Sigmoid colon (tissue), 7 donors: ENCODE measurements around the gene NGDN. TPM values are rescaled to one million over a fixed set of nuclear protein-coding genes. Genes with fewer than 3 reads are reported as not detected.

Experiments used
- DNase-seq: peaks from one replicate; pipeline ENCODE4 v3.0.0-alpha.2; 2019
- H3K27ac ChIP-seq, 4 donors: fragments of 200-600 bp; sonication (generic); one replicate each; pipeline ENCODE4 v1.5.1; 2016 to 2019; ENCODE audit warnings: mild to moderate bottlenecking in 1 of 4
- H3K27me3 ChIP-seq, 3 donors: fragments of 200-600 bp; sonication (generic); one replicate each; pipeline ENCODE4 v1.5.1; 2019; ENCODE audit warnings: mild to moderate bottlenecking in 1 of 3
- H3K36me3 ChIP-seq, 4 donors: fragments of 200-600 bp; sonication (generic); one replicate each; pipeline ENCODE4 v1.5.1; 2016 to 2019
- H3K4me1 ChIP-seq, 4 donors: fragments of 200-600 bp; sonication (generic); one replicate each; pipeline ENCODE4 v1.5.1; 2017 to 2019
- H3K4me3 ChIP-seq, 4 donors: fragments of 200-600 bp; sonication (generic); one replicate each; pipeline ENCODE4 v1.5.1; 2017 to 2019; ENCODE audit warnings: mild to moderate bottlenecking in 2 of 4, moderate library complexity in 1 of 4
- H3K9me3 ChIP-seq, 4 donors: fragments of 200-600 bp in 3 of 4; sonication (generic) in 3 of 4; one replicate each; pipeline versions ENCODE4 v1.5.1 to v1.6.1; 2013 to 2019
- EP300 ChIP-seq, 4 donors: sonication (generic); formaldehyde crosslinking; IDR thresholded peaks; one replicate each; pipeline ENCODE4 v1.6.1; 2017; ENCODE audit warnings: antibody characterized with exemption in 4 of 4
- POLR2A ChIP-seq, 2 donors: fragments of 450-650 bp; IDR thresholded peaks; one replicate each; pipeline ENCODE4 v1.6.1; 2016; ENCODE audit warnings: antibody characterized with exemption in 2 of 2, mild to moderate bottlenecking in 2 of 2, moderate library complexity in 2 of 2
- POLR2AphosphoS5 ChIP-seq, 4 donors: sonication (generic); formaldehyde crosslinking; IDR thresholded peaks; one replicate each; pipeline ENCODE4 v1.6.1; 2017; ENCODE audit warnings: antibody characterized with exemption in 4 of 4
- WGBS, 2 donors: extraction: QIAGEN DNeasy Blood & Tissue Kit; methylation state at CpG; one replicate each; pipeline ENCODE4 v1.1.7; 2013; 5-methylcytosine and 5-hydroxymethylcytosine counted together
- intact Hi-C: fragments of 100-400 bp; cut with DNase I; formaldehyde crosslinking; loops from one replicate; pipeline ENCODE4 v1.15.1; 2023
- polyA plus RNA-seq, 3 donors: library from polyadenylated mRNA; stranded (reverse); fragments of 200-250 nt; gene quantifications; one replicate each; pipeline ENCODE4 v1.2.3, GENCODE V29; 2013
- total RNA-seq, 4 donors: library from RNA; depleted of rRNA; stranded (reverse); fragments of >200 nt; gene quantifications; one replicate each; pipeline ENCODE4 v1.1.0, GENCODE V29; 2016
- TF ChIP-seq, protein P1 (sequence below), 4 experiments: fragments of 450-650 bp in 3 of 4; fragments of 200-600 bp in 1 of 4; IDR thresholded peaks; one replicate each; pipeline ENCODE4 v1.5.1; 2016 to 2019; ENCODE audit warnings: antibody characterized with exemption in 4 of 4, mild to moderate bottlenecking in 3 of 4, moderate library complexity in 2 of 4
- donor health status: healthy with polysubstance abuse.
- donor health status: Bipolar disorder and iron deficiency.
- donor health status: healthy.

NGDN gene
- total and polyA plus RNA-seq, 7 donors = 23.3 to 46.2 (median 39.6) TPM

DNA sequence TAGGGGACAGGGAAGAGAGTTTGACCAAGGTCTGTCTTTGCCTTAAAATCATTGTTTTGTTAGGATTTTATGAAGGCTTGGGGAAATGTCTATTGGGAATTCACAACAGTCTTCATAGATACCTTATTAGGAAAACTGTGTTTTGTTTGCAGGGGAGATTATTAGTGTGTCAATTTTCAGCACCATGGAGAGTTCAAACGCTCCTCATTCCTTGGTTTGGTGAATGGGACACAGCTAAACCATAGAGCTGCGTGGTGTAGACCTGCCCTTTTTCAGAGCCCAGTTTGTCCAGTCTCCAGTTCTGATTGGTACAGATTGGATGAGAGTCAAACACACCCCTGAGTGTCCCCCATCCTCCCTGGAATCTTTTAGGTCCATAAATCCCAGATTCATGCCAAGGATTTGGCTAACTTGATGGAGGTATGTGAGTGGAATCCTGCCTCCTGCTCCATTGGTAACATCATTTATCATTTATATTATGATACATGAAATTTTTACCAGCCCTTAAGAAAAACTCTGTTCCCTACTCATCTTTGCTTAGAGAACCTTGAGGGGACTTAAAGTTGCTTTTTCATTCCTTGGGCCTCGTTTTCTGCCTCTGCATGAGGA lies 12.0 kb downstream of the NGDN start:
- WGBS, 2 donors = 75 to 81% methylated on average over 3 of the region's 3 CpGs
- Histone ChIP-seq H3K4me1 (no peaks in the 10 kb centered on the region), H3K4me3 (no peak overlapping the region), H3K9me3 (no peaks in the 10 kb centered on the region), H3K27ac (no peak overlapping the region), H3K36me3 (peaks cover 13 to 32% (median 15%) of the 10 kb centered on the region in 4 donors), H3K27me3 (no peaks in the 10 kb centered on the region)
- no peak for DNase-seq
- no peak for TF ChIP-seq POLR2AphosphoS5 (IDR thresholded peaks at IDR 0.05)
- TF ChIP-seq POLR2A (IDR thresholded peaks at IDR 0.05) = no peak
- TF ChIP-seq, protein P1, sequence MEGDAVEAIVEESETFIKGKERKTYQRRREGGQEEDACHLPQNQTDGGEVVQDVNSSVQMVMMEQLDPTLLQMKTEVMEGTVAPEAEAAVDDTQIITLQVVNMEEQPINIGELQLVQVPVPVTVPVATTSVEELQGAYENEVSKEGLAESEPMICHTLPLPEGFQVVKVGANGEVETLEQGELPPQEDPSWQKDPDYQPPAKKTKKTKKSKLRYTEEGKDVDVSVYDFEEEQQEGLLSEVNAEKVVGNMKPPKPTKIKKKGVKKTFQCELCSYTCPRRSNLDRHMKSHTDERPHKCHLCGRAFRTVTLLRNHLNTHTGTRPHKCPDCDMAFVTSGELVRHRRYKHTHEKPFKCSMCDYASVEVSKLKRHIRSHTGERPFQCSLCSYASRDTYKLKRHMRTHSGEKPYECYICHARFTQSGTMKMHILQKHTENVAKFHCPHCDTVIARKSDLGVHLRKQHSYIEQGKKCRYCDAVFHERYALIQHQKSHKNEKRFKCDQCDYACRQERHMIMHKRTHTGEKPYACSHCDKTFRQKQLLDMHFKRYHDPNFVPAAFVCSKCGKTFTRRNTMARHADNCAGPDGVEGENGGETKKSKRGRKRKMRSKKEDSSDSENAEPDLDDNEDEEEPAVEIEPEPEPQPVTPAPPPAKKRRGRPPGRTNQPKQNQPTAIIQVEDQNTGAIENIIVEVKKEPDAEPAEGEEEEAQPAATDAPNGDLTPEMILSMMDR (IDR thresholded peaks at IDR 0.05) = no peak
- no peak for TF ChIP-seq EP300 (IDR thresholded peaks at IDR 0.05)
- intact Hi-C loops = no loop called here

DNA sequence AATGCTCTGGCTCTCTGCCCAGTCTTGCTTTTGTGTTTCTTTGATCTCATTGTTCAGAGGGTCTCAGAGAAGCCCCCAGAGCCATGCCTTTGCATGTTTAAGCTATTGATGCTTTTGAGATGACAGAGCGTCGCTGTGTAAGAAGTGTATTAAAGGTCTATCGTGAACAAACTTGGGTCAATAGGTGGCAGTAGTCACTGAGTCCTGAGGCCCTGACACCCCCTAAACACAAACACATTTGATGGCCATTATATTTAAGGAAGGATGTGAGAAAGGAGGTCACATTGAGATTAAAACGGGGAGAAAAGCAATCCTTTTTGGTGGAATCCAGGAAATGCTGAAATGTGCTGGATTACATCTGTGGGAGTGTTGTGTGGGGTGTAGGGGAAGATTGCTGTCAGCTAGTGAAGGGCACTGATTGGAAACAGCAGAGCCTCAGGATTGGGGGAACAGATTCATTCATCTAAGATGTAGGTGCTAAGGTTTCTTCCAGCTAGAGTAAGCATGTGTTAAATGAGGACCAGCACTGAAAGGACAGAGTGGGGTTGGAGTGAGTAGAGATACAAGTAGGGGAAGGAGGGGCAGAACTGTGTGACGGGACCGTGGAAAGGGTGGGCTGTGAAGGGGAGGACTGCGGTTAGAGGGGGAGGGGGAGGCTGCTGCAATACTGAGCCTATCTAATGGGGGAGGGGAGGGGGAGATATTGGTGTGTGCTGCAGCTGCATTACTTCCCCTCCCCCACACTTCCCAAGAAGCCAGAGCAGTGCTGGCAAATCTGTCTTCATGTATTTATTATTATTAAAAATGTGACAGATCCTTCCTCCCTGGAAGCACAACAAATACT lies 12.7 kb downstream of the NGDN start:
- Histone ChIP-seq H3K27ac (no peak overlapping the region), H3K4me1 (no peaks in the 10 kb centered on the region), H3K4me3 (no peak overlapping the region), H3K36me3 (peaks cover 6 to 24% (median 8%) of the 10 kb centered on the region in 4 donors), H3K9me3 (no peaks in the 10 kb centered on the region), H3K27me3 (no peaks in the 10 kb centered on the region)
- DNase-seq = no peak
- WGBS, 2 donors = 75 to 90% methylated on average over 7 of the region's 7 CpGs
- intact Hi-C loops = no loop called here
- TF ChIP-seq POLR2AphosphoS5 (IDR thresholded peaks at IDR 0.05) (no peak), EP300 (IDR thresholded peaks at IDR 0.05) (no peak), POLR2A (IDR thresholded peaks at IDR 0.05) (no peak)
- TF ChIP-seq, protein P1 (IDR thresholded peaks at IDR 0.05) = no peak

DNA sequence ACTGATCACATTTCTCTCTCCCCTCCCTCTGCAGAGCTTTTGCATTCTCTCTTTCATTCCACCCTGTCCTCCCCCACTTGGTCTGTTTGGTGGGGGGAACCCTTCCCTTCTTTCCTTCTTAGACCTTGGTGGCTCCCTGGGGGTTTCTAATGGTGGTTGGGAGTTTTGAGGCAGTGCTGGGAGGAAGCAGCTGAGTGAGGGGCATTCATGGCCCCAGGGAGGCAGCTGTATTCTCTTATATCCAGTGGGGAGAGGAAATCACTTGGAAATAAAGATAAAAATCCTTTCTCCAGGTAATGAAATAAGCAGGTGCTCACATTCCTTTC lies 13.3 kb downstream of the NGDN start:
- intact Hi-C loops = no loop called here
- Histone ChIP-seq H3K4me1 (no peaks in the 10 kb centered on the region), H3K4me3 (no peak overlapping the region), H3K27ac (no peak overlapping the region), H3K9me3 (no peaks in the 10 kb centered on the region), H3K27me3 (no peaks in the 10 kb centered on the region), H3K36me3 (peaks cover under 1 to 19% (median 2%) of the 10 kb centered on the region in 4 donors)
- DNase-seq = no peak
- TF ChIP-seq POLR2A (IDR thresholded peaks at IDR 0.05) (no peak), EP300 (IDR thresholded peaks at IDR 0.05) (no peak), POLR2AphosphoS5 (IDR thresholded peaks at IDR 0.05) (no peak)
- TF ChIP-seq, protein P1 (IDR thresholded peaks at IDR 0.05) = no peak

DNA sequence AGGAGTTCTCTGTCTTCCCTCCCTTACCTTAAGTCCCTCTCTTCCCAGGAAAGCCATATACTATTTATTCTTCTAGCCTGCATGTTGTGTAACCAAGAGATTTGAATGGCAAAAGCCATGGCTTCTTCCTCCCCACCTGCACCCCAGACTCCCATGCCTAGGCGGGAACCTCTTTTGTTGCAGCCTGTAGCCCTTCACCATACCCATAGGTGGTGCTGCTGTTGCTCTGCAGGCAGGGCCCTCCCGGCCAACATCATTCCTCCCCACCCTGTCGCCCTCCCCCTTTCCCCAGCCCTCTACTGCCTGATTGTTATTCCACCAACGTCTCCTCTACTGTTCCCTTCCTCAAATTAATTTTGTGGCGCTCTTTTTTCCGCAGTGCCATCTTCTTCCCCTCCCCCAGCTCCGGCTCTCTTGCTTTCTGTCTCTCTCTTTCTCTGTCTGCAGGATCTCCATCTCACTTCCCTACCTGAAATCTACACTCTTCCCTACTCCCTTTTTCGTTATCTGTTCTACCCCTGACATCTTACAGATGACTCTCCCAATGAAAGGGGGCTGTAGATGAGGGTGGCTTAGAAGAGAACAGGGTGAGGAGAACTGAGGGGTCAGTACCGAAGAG lies 13.8 kb downstream of the NGDN start:
- intact Hi-C loops = no loop called here
- H3K36me3 ChIP-seq = peaks cover 0 to 17% (median 0%) of the 10 kb centered on the region in 4 donors
- H3K9me3 ChIP-seq = no peaks in the 10 kb centered on the region
- no peak overlapping the region for H3K27ac ChIP-seq
- no peak for TF ChIP-seq EP300 (IDR thresholded peaks at IDR 0.05)
- TF ChIP-seq POLR2A (IDR thresholded peaks at IDR 0.05) = no peak
- no peak for TF ChIP-seq POLR2AphosphoS5 (IDR thresholded peaks at IDR 0.05)
- TF ChIP-seq, protein P1 (IDR thresholded peaks at IDR 0.05) = no peak
- H3K27me3 ChIP-seq = no peaks in the 10 kb centered on the region
- DNase-seq = no peak
- no peak overlapping the region for H3K4me3 ChIP-seq
- WGBS, 2 donors = 65 to 72% methylated on average over 9 of the region's 9 CpGs
- no peaks in the 10 kb centered on the region for H3K4me1 ChIP-seq
